ENCODE data around the gene APBB2. TPM values are rescaled to one million over a fixed set of nuclear protein-coding genes. Genes with fewer than 3 reads are reported as not detected.
A peak's percentile ranks its signal among the peaks of the same experiment; 100 is the strongest.

APBB2 gene
- total RNA-seq, 1 donor from 2014 or later: 23.5 TPM

GRCh38 chr4:41205854-41206460 is 8.4 kb downstream of the APBB2 start:
- no peak overlapping the region for H3K4me3 ChIP-seq

GRCh38 chr4:41205130-41205529 is 9.2 kb downstream of the APBB2 start:
- Histone ChIP-seq H3K27ac (replicated peaks) (peak overlapping the region; percentile 59), H3K4me3 (no peak overlapping the region), H3K36me3 (no peaks in the 10 kb centered on the region), H3K27me3 (ENCODE audit: low read depth) (no peaks in the 10 kb centered on the region), H3K9me3 (replicated peaks) (no peaks in the 10 kb centered on the region), H3K4me1 (peaks cover 94% of the 10 kb centered on the region)
- intact Hi-C loops (cut with micrococcal nuclease): no loop called here
- no peak for TF ChIP-seq CTCF (IDR thresholded peaks at IDR 0.05; ENCODE audit: borderline replicate concordance)
- no peak for DNase-seq

More at GRCh38 chr4:41205854-41206460, 8.4 kb downstream of the APBB2 start:
- no peak for TF ChIP-seq CTCF (IDR thresholded peaks at IDR 0.05; ENCODE audit: borderline replicate concordance)
- Histone ChIP-seq H3K27ac (replicated peaks) (peak overlapping the region; percentile 59), H3K36me3 (no peaks in the 10 kb centered on the region), H3K4me1 (peaks cover 92% of the 10 kb centered on the region), H3K27me3 (ENCODE audit: low read depth) (no peaks in the 10 kb centered on the region), H3K9me3 (replicated peaks) (no peaks in the 10 kb centered on the region)
- intact Hi-C loops (cut with micrococcal nuclease): no loop called here
- DNase-seq: no peak

DNA sequence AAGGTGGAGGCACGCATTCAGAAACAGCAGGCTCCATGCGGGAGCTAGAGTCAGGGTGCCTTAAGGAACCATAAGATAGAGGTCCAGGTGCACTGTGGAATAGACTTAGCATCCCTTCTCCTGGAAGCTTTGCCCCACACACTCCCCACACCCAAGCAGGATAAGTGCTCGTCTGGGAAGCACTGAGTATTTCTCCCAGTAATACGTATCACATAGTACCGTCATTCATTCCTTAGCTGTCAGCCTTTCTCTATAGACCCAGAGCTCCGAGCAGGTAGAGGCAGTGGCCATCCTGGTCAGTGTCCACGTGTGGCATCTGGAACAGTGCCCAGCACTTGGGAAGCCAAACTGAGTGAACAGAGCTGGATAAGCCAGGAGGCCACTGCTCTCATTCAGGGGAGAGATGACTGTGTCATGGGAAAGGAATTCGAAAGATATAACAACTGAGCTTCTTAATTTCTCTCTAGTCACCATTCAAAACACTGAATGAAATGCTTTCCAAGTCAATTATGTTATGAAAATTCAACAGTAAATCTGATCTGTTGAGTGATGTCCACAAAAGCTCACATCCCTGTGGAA is 9.9 kb downstream of the APBB2 start:
- intact Hi-C loops (cut with micrococcal nuclease): no loop called here
- TF ChIP-seq CTCF (IDR thresholded peaks at IDR 0.05; ENCODE audit: borderline replicate concordance): no peak
- Histone ChIP-seq H3K4me1 (peaks cover 94% of the 10 kb centered on the region), H3K4me3 (no peak overlapping the region), H3K27me3 (ENCODE audit: low read depth) (no peaks in the 10 kb centered on the region), H3K27ac (replicated peaks) (peak overlapping the region; percentile 59), H3K36me3 (no peaks in the 10 kb centered on the region), H3K9me3 (replicated peaks) (no peaks in the 10 kb centered on the region)
- DNase-seq: peak; percentile 33

- H3K4me3 ChIP-seq: no peak overlapping the region
- peak overlapping the region; percentile 59 for H3K27ac ChIP-seq (replicated peaks)
- intact Hi-C loops (cut with micrococcal nuclease): no loop called here
- no peaks in the 10 kb centered on the region for H3K27me3 ChIP-seq (ENCODE audit: low read depth)
- no peak for DNase-seq
- H3K36me3 ChIP-seq: no peaks in the 10 kb centered on the region
- peaks cover 94% of the 10 kb centered on the region for H3K4me1 ChIP-seq
- no peaks in the 10 kb centered on the region for H3K9me3 ChIP-seq (replicated peaks)
- no peak for TF ChIP-seq CTCF (IDR thresholded peaks at IDR 0.05; ENCODE audit: borderline replicate concordance)
Measured at GRCh38 chr4:41203841-41204240, 10.5 kb downstream of the APBB2 start.

- no peak for TF ChIP-seq CTCF (IDR thresholded peaks at IDR 0.05; ENCODE audit: borderline replicate concordance)
- no peaks in the 10 kb centered on the region for H3K27me3 ChIP-seq (ENCODE audit: low read depth)
- no peak for DNase-seq
- no peaks in the 10 kb centered on the region for H3K9me3 ChIP-seq (replicated peaks)
- no peaks in the 10 kb centered on the region for H3K36me3 ChIP-seq
- H3K4me3 ChIP-seq: peak overlapping the region; percentile 14
- intact Hi-C loops (cut with micrococcal nuclease): no loop called here
- peaks cover 99% of the 10 kb centered on the region for H3K4me1 ChIP-seq
- H3K27ac ChIP-seq (replicated peaks): peak overlapping the region; percentile 59
Measured at GRCh38 chr4:41202820-41203568, 11.3 kb downstream of the APBB2 start.

Measured in left ventricle myocardium inferior (tissue), 1 donor.